SK-N-SH (cell line): ENCODE measurements around the gene POLA2. TPM values are rescaled to one million over a fixed set of nuclear protein-coding genes. Genes with fewer than 3 reads are reported as not detected.
A peak's percentile ranks its signal among the peaks of the same experiment; 100 is the strongest.

Experiments used
- CTCF ChIA-PET: fragments of 300-600, 350-600 bp; formaldehyde crosslinking; extraction: SDS; loops from one replicate; lab custom pipeline; 2021; lab: Yijun Ruan, JAX
- POLR2A ChIA-PET: fragments of 350-600 bp; sonication (Branson Sonifier 250); formaldehyde crosslinking; extraction: SDS; loops from one replicate; lab custom pipeline; 2020; ENCODE audit warnings: antibody characterized with exemption, inconsistent platforms; lab: Yijun Ruan, JAX
- DNase-seq: peaks from one replicate; pipeline ENCODE4 v3.0.0; 2012
- H2AFZ ChIP-seq: fragments of 200-600 bp; sonication (generic); 2 replicates; pipeline ENCODE4 v1.8.1; 2016; ENCODE audit warnings: antibody characterized with exemption, mild to moderate bottlenecking, low read depth
- H3F3A ChIP-seq: fragments of 200-600 bp; sonication (generic); replicated peaks from 2 replicates; pipeline ENCODE3; 2016; ENCODE audit warnings: antibody characterized with exemption, mild to moderate bottlenecking; ENCODE audit not compliant: insufficient read depth
- H3K27ac ChIP-seq, 2 experiments: fragments of 200-500 bp in 1 of 2; fragments of 200-600 bp in 1 of 2; sonication (Bioruptor generic) in 1 of 2; sonication (generic), shearing (Covaris generic) in 1 of 2; 2 replicates each; pipeline versions ENCODE4 v1.5.1 to v1.6.1; 2014 to 2016; ENCODE audit warnings: low read depth in 2 of 2, inconsistent platforms in 1 of 2, low read length in 1 of 2, mild to moderate bottlenecking in 1 of 2, mixed read lengths in 1 of 2
- H3K27me3 ChIP-seq: fragments of 200-600 bp; sonication (generic), shearing (Covaris generic); 2 replicates; pipeline ENCODE4 v1.6.1; 2016; ENCODE audit warnings: mixed run types; ENCODE audit not compliant: insufficient read depth
- H3K36me3 ChIP-seq, 2 experiments: fragments of 200-500 bp in 1 of 2; fragments of 200-600 bp in 1 of 2; sonication (Bioruptor generic) in 1 of 2; sonication (generic) in 1 of 2; replicated peaks in 1 of 2; 2 replicates each; pipeline versions ENCODE3 to v1.5.1; 2014 to 2016; ENCODE audit warnings: low read length in 1 of 2, mild to moderate bottlenecking in 1 of 2; ENCODE audit not compliant: insufficient read depth in 2 of 2, control insufficient read depth in 1 of 2
- H3K4me1 ChIP-seq, 2 experiments: fragments of 200-500 bp in 1 of 2; fragments of 200-600 bp in 1 of 2; sonication (Bioruptor generic) in 1 of 2; sonication (generic), shearing (Covaris generic) in 1 of 2; 2 replicates each; pipeline versions ENCODE4 v1.5.1 to v1.6.1; 2014 to 2016; ENCODE audit warnings: low read depth in 1 of 2, low read length in 1 of 2, mixed run types in 1 of 2; ENCODE audit not compliant: insufficient read depth in 2 of 2, control insufficient read depth in 1 of 2
- H3K4me2 ChIP-seq: fragments of 200-600 bp; sonication (generic), shearing (Covaris generic); 2 replicates; pipeline ENCODE4 v1.6.1; 2017; ENCODE audit warnings: mixed run types
- H3K4me3 ChIP-seq, 2 experiments: fragments of 200-500 bp in 1 of 2; fragments of 200-600 bp in 1 of 2; sonication (Bioruptor generic) in 1 of 2; sonication (generic), shearing (Covaris generic) in 1 of 2; 2 replicates each; pipeline versions ENCODE4 v1.5.1 to v1.8.1; 2014 to 2016; ENCODE audit warnings: low read depth in 2 of 2, inconsistent platforms in 1 of 2, low read length in 1 of 2, mild to moderate bottlenecking in 1 of 2, mixed read lengths in 1 of 2, moderate library complexity in 1 of 2
- H3K79me2 ChIP-seq: fragments of 200-600 bp; sonication (generic); 2 replicates; pipeline ENCODE4 v1.8.1; 2017; ENCODE audit warnings: mild to moderate bottlenecking; ENCODE audit not compliant: insufficient read depth
- H3K9ac ChIP-seq: fragments of 200-600 bp; sonication (generic); 2 replicates; pipeline ENCODE4 v1.6.1; 2017; ENCODE audit warnings: mixed run types
- H3K9me2 ChIP-seq: fragments of 200-600 bp; sonication (generic); 2 replicates; pipeline ENCODE4 v1.6.1; 2017; ENCODE audit warnings: mixed run types
- H3K9me3 ChIP-seq: fragments of 200-600 bp; sonication (generic); 2 replicates; pipeline ENCODE4 v1.6.1; 2017; ENCODE audit warnings: mixed run types, mild to moderate bottlenecking, moderate library complexity
- H4K20me1 ChIP-seq: fragments of 200-600 bp; sonication (generic); 2 replicates; pipeline ENCODE4 v1.6.1; 2017; ENCODE audit warnings: mild to moderate bottlenecking, mixed run types; ENCODE audit not compliant: insufficient read depth
- CTCF ChIP-seq: fragments of 200-600 bp; sonication (generic); IDR thresholded peaks from 2 replicates; pipeline ENCODE4 v1.6.1; 2017; ENCODE audit warnings: antibody characterized with exemption, mild to moderate bottlenecking, moderate library complexity
- ELF1 ChIP-seq: IDR thresholded peaks from 2 replicates; pipeline ENCODE4 v1.4.0; 2012
- EZH2phosphoT487 ChIP-seq: fragments of 200-600 bp; sonication (generic); IDR thresholded peaks from 2 replicates; pipeline ENCODE4 v1.6.1; 2017; ENCODE audit warnings: low read depth, mixed run types, mild to moderate bottlenecking, antibody characterized with exemption, moderate library complexity, borderline replicate concordance
- FOXJ3 ChIP-seq: sonication (generic); formaldehyde crosslinking; IDR thresholded peaks from 2 replicates; pipeline ENCODE4 v1.5.1; 2020; ENCODE audit warnings: mild to moderate bottlenecking, missing genetic modification reagents
- GABPA ChIP-seq: IDR thresholded peaks from 2 replicates; pipeline ENCODE4 v1.4.0; 2012; ENCODE audit warnings: low read depth, mild to moderate bottlenecking
- GATA2 ChIP-seq: sonication (generic); formaldehyde crosslinking; IDR thresholded peaks from 2 replicates; pipeline ENCODE4 v1.5.0; 2020; ENCODE audit warnings: mild to moderate bottlenecking, missing genetic modification reagents
- IRF3 ChIP-seq: fragments of 150-350 bp; IDR thresholded peaks from 2 replicates; pipeline ENCODE4 v1.6.1; 2016; ENCODE audit warnings: mild to moderate bottlenecking, low read depth, low read length
- MAX ChIP-seq: IDR thresholded peaks from 2 replicates; pipeline ENCODE4 v1.4.0; 2012; ENCODE audit warnings: low read depth
- NFIC ChIP-seq: IDR thresholded peaks from 2 replicates; pipeline ENCODE4 v1.4.0; 2012; ENCODE audit warnings: borderline replicate concordance
- NRF1 ChIP-seq: IDR thresholded peaks from 2 replicates; pipeline ENCODE4 v1.6.1; 2012; ENCODE audit warnings: low read depth, mild to moderate bottlenecking, low read length
- RCOR1 ChIP-seq: fragments of 150-350 bp; IDR thresholded peaks from 2 replicates; pipeline ENCODE4 v1.6.1; 2017; ENCODE audit warnings: antibody characterized with exemption, low read length
- SIN3A ChIP-seq: IDR thresholded peaks from 2 replicates; pipeline ENCODE4 v1.6.1; 2012; ENCODE audit warnings: low read depth, mild to moderate bottlenecking, low read length, moderate library complexity, borderline replicate concordance
- TEAD4 ChIP-seq: IDR thresholded peaks from 2 replicates; pipeline ENCODE4 v1.4.0; 2012; ENCODE audit warnings: mild to moderate bottlenecking, borderline replicate concordance; ENCODE audit not compliant: insufficient read depth
- YY1 ChIP-seq: IDR thresholded peaks from 2 replicates; pipeline ENCODE4 v1.4.0; 2012; ENCODE audit warnings: low read depth, mild to moderate bottlenecking
- ZBTB33 ChIP-seq: IDR thresholded peaks from 2 replicates; pipeline ENCODE4 v1.4.0; 2012; ENCODE audit warnings: low read depth, borderline replicate concordance
- WGBS: methylation state at CpG from one replicate; pipeline ENCODE4 v1.1.6; 2017; ENCODE audit warnings: low lambda C conversion rate; 5-methylcytosine and 5-hydroxymethylcytosine counted together
- polyA plus RNA-seq, 3 experiments: library from polyadenylated mRNA; depleted of rRNA; stranded (reverse); fragments of >200 nt; gene quantifications; 2 replicates each; pipeline ENCODE4 v1.2.3, GENCODE V29; 2012

The POLA2 gene
- polyA plus RNA-seq, 1 of the 3 experiments (the other 2 are of a cell fraction) = 18.4 TPM

- peak; percentile 79; the same call in 1 of the 2 replicates for TF ChIP-seq MAX
- no peak for TF ChIP-seq RCOR1
- peak; percentile 18; the same call in 1 of the 2 replicates for TF ChIP-seq SIN3A
- TF ChIP-seq CTCF = no peak
- no peak for TF ChIP-seq GATA2 (CRISPR knock-in tag)
- TF ChIP-seq IRF3 = no peak
- TF ChIP-seq EZH2phosphoT487 = no peak
- TF ChIP-seq YY1 = 0 out of 2 replicates have a peak, but pooled peaks have one; percentile 52
- peak; percentile 56; the same call in 1 of the 2 replicates for TF ChIP-seq ELF1
Observed at GRCh38 chr11:65261591-65262380, at the start of gene POLA2 (continued).

GRCh38 chr11:65212226-65212801 lies 49.4 kb upstream of the POLA2 start:
- Histone ChIP-seq H3K4me3 (no peak overlapping the region), H3K9me3 (no peaks in the 10 kb centered on the region), H3K4me2 (no peak overlapping the region), H3K36me3 (peaks cover 2 to 30% of the 10 kb centered on the region in 2 experiments), H2AFZ (no peak overlapping the region), H3K27ac (no peak overlapping the region), H3K27me3 (no peaks in the 10 kb centered on the region), H3F3A (peaks cover 3% of the 10 kb centered on the region), H3K9me2 (no peaks in the 10 kb centered on the region), H3K4me1 (no peaks in the 10 kb centered on the region), H4K20me1 (no peaks in the 10 kb centered on the region), H3K9ac (no peak overlapping the region), H3K79me2 (no peaks in the 10 kb centered on the region)
- ChIA-PET POLR2A (no interaction called here), CTCF (interaction anchor here (1.3 to 1.5 kb wide), 3 partner anchors 9 to 31 kb away, joined by 3 to 5 read pairs (median 4); partner anchors contain the start of gene CAPN1)
- TF ChIP-seq NFIC (no peak), YY1 (no peak), CTCF (no peak), GATA2 (CRISPR knock-in tag) (no peak), GABPA (no peak), FOXJ3 (no peak), SIN3A (no peak), ZBTB33 (no peak), NRF1 (no peak), TEAD4 (no peak), IRF3 (no peak)
- DNase-seq = no peak
- 92% methylated on average over 9 of the region's 13 CpGs for WGBS
